Heart left ventricle (tissue), 16 donors: ENCODE data around the gene SETD7. TPM values are rescaled to one million over a fixed set of nuclear protein-coding genes. Genes with fewer than 3 reads are reported as not detected.

Experiments used
- ATAC-seq, 4 donors: fragments of 200-7000 bp; cut with Tn5 transposase; one replicate each; pipeline ENCODE4 v1.9.1; 2020 to 2022; ENCODE audit warnings: moderate library complexity in 4 of 4, mild to moderate bottlenecking in 3 of 4, moderate number of reproducible peaks in 1 of 4
- DNase-seq, 5 donors: peaks; one replicate each; pipeline ENCODE4 v3.0.0-alpha.2; 2020
- H3K27ac ChIP-seq, 12 donors: fragments of 200-600 bp; sonication (generic) in 4 of 12; one replicate each; pipeline versions ENCODE4 v1.5.0 to v1.8.0; 2016 to 2022; ENCODE audit warnings: mild to moderate bottlenecking in 2 of 12
- H3K27me3 ChIP-seq, 9 donors: fragments of 200-600 bp; sonication (generic) in 2 of 9; one replicate each; pipeline versions ENCODE4 v1.5.1 to v1.8.0; 2016 to 2022; ENCODE audit warnings: mild to moderate bottlenecking in 3 of 9
- H3K36me3 ChIP-seq, 9 donors: fragments of 200-600 bp; sonication (generic) in 2 of 9; one replicate each; pipeline versions ENCODE4 v1.5.0 to v1.8.0; 2018 to 2022; ENCODE audit warnings: mild to moderate bottlenecking in 2 of 9
- H3K4me1 ChIP-seq, 12 donors: fragments of 200-600 bp; sonication (generic) in 4 of 12; one replicate each; pipeline versions ENCODE4 v1.5.0 to v1.8.0; 2016 to 2022; ENCODE audit warnings: mild to moderate bottlenecking in 3 of 12
- H3K4me3 ChIP-seq, 12 donors: fragments of 200-600 bp; sonication (generic) in 4 of 12; one replicate each; pipeline versions ENCODE4 v1.5.0 to v1.8.0; 2017 to 2022; ENCODE audit warnings: mild to moderate bottlenecking in 9 of 12, moderate library complexity in 4 of 12
- H3K9me3 ChIP-seq, 12 donors: fragments of 200-600 bp; sonication (generic) in 4 of 12; one replicate each; pipeline versions ENCODE4 v1.5.0 to v1.8.0; 2016 to 2022; ENCODE audit warnings: mild to moderate bottlenecking in 1 of 12
- CTCF ChIP-seq, 12 donors: fragments of 200-600 bp; sonication (generic) in 4 of 12; IDR thresholded peaks; one replicate each; pipeline versions ENCODE4 v1.5.0 to v1.8.0; 2018 to 2022; ENCODE audit warnings: antibody characterized with exemption in 12 of 12, mild to moderate bottlenecking in 5 of 12
- POLR2A ChIP-seq, 2 donors: fragments of 450-650 bp; IDR thresholded peaks; one replicate each; pipeline ENCODE4 v1.6.1; 2017; ENCODE audit warnings: antibody characterized with exemption in 2 of 2, mild to moderate bottlenecking in 2 of 2, moderate library complexity in 2 of 2
- WGBS, 4 donors: extraction: QIAGEN DNeasy Blood & Tissue Kit in 2 of 4; methylation state at CpG; one replicate each; pipeline versions ENCODE4 v1.1.5 to v1.1.7; 2013 to 2018; 5-methylcytosine and 5-hydroxymethylcytosine counted together
- intact Hi-C, 10 donors: fragments of 100-400 bp; cut with DNase I; formaldehyde crosslinking; loops; one replicate each; pipeline versions ENCODE4 v1.11.1 to v1.14.2; 2022
- polyA plus RNA-seq, 2 donors: library from polyadenylated mRNA; stranded (reverse); fragments of 200-250 nt; gene quantifications; one replicate each; pipeline ENCODE4 v1.2.3, GENCODE V29; 2013
- total RNA-seq, 9 donors: library from RNA; depleted of rRNA in 2 of 9; stranded (reverse); fragments of >200 nt in 2 of 9; fragmentation: NEBNext Ultra II Directional in 3 of 9; extraction: Animal tissue kit (Norgen Biotek cat#: 25700) in 3 of 9; gene quantifications; one replicate each; pipeline versions ENCODE4 v1.1.0 to v1.2.4, GENCODE V29; 2016 to 2023
- donor health status: ischemic (EF 13 %, LVEDD 7.1; RV severe dilation, severe dysfunction).
- donor health status: healthy with polysubstance abuse.
- donor health status: DM: no; HTN: yes; CAD: no.
- donor health status: DM: no; HTN: no; CAD: no.
- donor health status: ischemic (EF 25% LVEDD 6.9; RV normal size, moderate dysfunction).
- donor health status: ischemic (EF 25% LVEDD 5.7; RV mildly dilated, moderate dysfunction).
- donor health status: healthy.
- donor health status: DM: yes; HTN: yes; CAD: no.
- donor health status: ischemic (EF 35%, LVEDD 5.7; RV mildly dilated, moderate dysfunction).
- donor health status: nonischemic (EF 11% LVEDD 7.7; RV severe dilation, severe dysfunction).
- donor health status: DM: yes; HTN: yes; CAD: no.
- donor health status: PGD.
- donor health status: ischemic (EF 29% LVEDD 5.4; RV normal size, mild dysfunction).
- donor health status: nonischemic (EF 23%, LVEDD 6.1; RV moderate dilation, normal function).

Gene SETD7
- total and polyA plus RNA-seq, 11 donors = 11.2 to 78.6 (median 58.0) TPM

- WGBS, 4 donors = 65 to 78% (median 71%) methylated on average over 13 of the region's 13 CpGs
- DNase-seq (no peak), ATAC-seq (no peak)
- Histone ChIP-seq H3K36me3 (peaks cover 0 to 26% (median 16%) of the 10 kb centered on the region in 9 donors), H3K27me3 (no peaks in the 10 kb centered on the region), H3K4me3 (no peak overlapping the region), H3K4me1 (peaks cover 0 to 17% (median 0%) of the 10 kb centered on the region in 12 donors), H3K27ac (no peak overlapping the region), H3K9me3 (peaks cover 0 to 5% (median 0%) of the 10 kb centered on the region in 12 donors)
- TF ChIP-seq POLR2A (IDR thresholded peaks at IDR 0.05) = no peak
- no peak for TF ChIP-seq CTCF (IDR thresholded peaks at IDR 0.05)
- intact Hi-C loops = loop anchor here in 3 of 10 donors (10.0 kb wide), 2 partner anchors 87 to 133 kb away; no protein-coding TSS in a partner anchor
Observed at GRCh38 chr4:139501927-139502899, 53.8 kb downstream of the SETD7 start.

GRCh38 chr4:139501527-139501926 lies 54.5 kb downstream of the SETD7 start:
- DNase-seq (no peak), ATAC-seq (no peak)
- Histone ChIP-seq H3K27ac (no peak overlapping the region), H3K4me1 (peaks cover 0 to 11% (median 0%) of the 10 kb centered on the region in 12 donors), H3K27me3 (no peaks in the 10 kb centered on the region), H3K4me3 (no peak overlapping the region), H3K36me3 (peaks cover 0 to 19% (median 9%) of the 10 kb centered on the region in 9 donors), H3K9me3 (peaks cover 0 to 5% (median 0%) of the 10 kb centered on the region in 12 donors)
- TF ChIP-seq POLR2A (IDR thresholded peaks at IDR 0.05) (no peak), CTCF (IDR thresholded peaks at IDR 0.05) (no peak)
- intact Hi-C loops = loop anchor here in 3 of 10 donors (10.0 kb wide), 2 partner anchors 87 to 133 kb away; no protein-coding TSS in a partner anchor
- 90 to 95% (median 93%) methylated on average over 6 of the region's 6 CpGs for WGBS, 4 donors

GRCh38 chr4:139501117-139501516 lies 54.9 kb downstream of the SETD7 start:
- H3K4me1 ChIP-seq = peaks cover 0 to 15% (median 0%) of the 10 kb centered on the region in 12 donors
- no peak overlapping the region for H3K4me3 ChIP-seq
- DNase-seq = no peak
- no peaks in the 10 kb centered on the region for H3K27me3 ChIP-seq
- WGBS, 4 donors = 71 to 80% (median 75%) methylated on average over 3 of the region's 3 CpGs
- peaks cover 0 to 15% (median 5%) of the 10 kb centered on the region in 9 donors for H3K36me3 ChIP-seq
- intact Hi-C loops = loop anchor here in 3 of 10 donors (10.0 kb wide), 2 partner anchors 86 to 134 kb away; no protein-coding TSS in a partner anchor
- ATAC-seq = no peak
- no peak overlapping the region for H3K27ac ChIP-seq
- peaks cover 0 to 5% (median 0%) of the 10 kb centered on the region in 12 donors for H3K9me3 ChIP-seq
- no peak for TF ChIP-seq CTCF (IDR thresholded peaks at IDR 0.05)
- no peak for TF ChIP-seq POLR2A (IDR thresholded peaks at IDR 0.05)

- H3K36me3 ChIP-seq = peaks cover 0 to 5% (median 0%) of the 10 kb centered on the region in 9 donors
- intact Hi-C loops = loop anchor here in 7 of 10 donors (5.0 to 10.0 kb wide), 6 partner anchors 38 to 153 kb away; partner anchors contain the start of gene SETD7 (in 1 of the 7)
- TF ChIP-seq POLR2A (IDR thresholded peaks at IDR 0.05) (no peak), CTCF (IDR thresholded peaks at IDR 0.05) (no peak)
Observed at GRCh38 chr4:139499186-139499585, 56.8 kb downstream of the SETD7 start.

More at GRCh38 chr4:139499186-139499585, 56.8 kb downstream of the SETD7 start:
- H3K4me1 ChIP-seq = peaks cover 0 to 15% (median 0%) of the 10 kb centered on the region in 12 donors
- H3K27ac ChIP-seq = no peak overlapping the region
- no peaks in the 10 kb centered on the region for H3K27me3 ChIP-seq
- DNase-seq = no peak
- peaks cover 0 to 5% (median 0%) of the 10 kb centered on the region in 12 donors for H3K9me3 ChIP-seq
- H3K4me3 ChIP-seq = no peak overlapping the region
- WGBS, 4 donors = 78 to 92% (median 89%) methylated on average over 4 of the region's 4 CpGs
- no peak for ATAC-seq
